ENCODE results near the gene MAPK1. TPM values are rescaled to one million over a fixed set of nuclear protein-coding genes. Genes with fewer than 3 reads are reported as not detected.
"Not testable (repeated sequence)": the region's sequence is repeated elsewhere in the genome, so short reads cannot be mapped to it uniquely, and the experiment has no call there.

MAPK1 gene
- total RNA-seq, 1 donor from 2014 or later, result 110 TPM

DNA sequence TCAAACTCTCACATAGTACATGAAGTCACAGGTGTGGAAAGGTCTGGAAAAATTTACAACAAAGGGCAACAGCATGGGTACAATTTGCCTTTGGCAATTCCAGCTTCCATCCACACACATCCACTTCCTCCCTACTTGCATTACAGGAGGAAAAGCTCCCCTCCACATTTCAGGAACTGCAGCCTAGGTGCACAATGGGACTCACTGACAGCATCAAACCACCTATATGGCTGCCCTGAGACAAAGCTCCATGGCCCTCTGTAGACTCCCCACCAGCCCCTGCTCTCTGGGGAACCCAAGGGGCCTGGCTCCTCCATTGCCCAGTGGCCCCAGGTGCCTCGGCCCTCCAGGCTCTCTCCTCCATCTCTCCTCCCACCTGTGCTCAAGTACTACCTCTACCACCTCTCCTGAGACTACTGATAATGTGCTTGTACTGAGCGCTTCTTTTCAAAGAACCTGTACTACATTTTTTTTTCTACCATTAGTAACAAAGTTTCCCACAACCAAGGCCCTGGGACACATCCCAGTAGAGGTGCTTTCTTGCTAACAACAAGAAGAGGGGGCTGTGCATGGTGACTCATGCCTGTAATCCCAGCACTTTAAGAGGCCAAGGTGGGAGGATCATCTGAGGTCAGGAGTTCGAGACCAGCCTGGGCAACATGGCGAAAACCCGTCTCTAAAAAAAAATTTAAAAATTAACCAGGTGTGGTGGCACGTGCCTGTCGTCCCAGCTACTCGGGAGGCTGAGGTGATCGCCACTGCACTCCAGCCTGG lies 136.7 kb downstream of the MAPK1 start:
- no peak for DNase-seq (ENCODE audit: low read depth)

DNA sequence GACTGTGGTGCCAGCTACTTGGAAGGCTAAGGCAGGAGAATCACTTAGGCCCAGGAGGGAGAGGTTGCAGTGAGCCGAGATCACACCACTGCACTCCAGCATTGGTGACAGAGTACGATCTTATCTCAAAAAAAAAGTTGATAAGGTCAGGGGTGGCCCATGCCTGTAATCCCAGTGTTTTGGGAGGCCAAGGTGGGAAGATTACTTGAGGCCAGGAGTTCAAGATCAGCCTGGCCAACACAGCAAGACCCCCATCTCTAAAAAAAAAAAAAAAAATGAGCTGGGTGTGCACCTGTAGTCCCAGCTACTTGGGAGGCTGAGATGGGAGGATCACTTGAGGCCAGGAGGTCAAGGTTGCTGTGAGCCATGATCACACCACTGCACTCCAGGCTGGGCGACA lies 138.3 kb downstream of the MAPK1 start:
- DNase-seq (ENCODE audit: low read depth), result not testable (repeated sequence)

- DNase-seq (ENCODE audit: low read depth), result no peak
Measured at GRCh38 chr22:21728270-21728669, 139.2 kb downstream of the MAPK1 start.

DNA sequence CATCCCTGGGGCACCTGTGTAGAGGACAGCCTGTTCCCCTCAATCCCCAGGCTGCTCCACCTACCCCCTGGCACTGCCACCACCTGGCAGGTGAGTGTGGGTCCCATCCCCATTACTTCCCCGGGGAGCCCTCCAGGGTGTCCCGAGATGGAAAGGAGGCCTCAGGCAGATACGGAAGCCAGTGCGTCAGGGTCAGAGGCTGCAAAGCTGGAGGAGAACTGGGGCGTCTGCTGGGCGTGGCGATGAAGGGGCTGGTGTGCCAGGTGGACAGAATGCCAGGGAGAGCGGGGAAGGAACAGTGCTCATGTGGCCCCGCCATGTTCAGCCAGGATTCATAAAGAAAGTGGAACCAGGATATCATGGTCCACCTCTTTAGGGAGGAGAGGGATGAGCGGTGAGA lies 139.7 kb downstream of the MAPK1 start:
- DNase-seq (ENCODE audit: low read depth), result no peak

- no peak for DNase-seq (ENCODE audit: low read depth)
Measured at GRCh38 chr22:21727159-21727558, 140.3 kb downstream of the MAPK1 start.

DNA sequence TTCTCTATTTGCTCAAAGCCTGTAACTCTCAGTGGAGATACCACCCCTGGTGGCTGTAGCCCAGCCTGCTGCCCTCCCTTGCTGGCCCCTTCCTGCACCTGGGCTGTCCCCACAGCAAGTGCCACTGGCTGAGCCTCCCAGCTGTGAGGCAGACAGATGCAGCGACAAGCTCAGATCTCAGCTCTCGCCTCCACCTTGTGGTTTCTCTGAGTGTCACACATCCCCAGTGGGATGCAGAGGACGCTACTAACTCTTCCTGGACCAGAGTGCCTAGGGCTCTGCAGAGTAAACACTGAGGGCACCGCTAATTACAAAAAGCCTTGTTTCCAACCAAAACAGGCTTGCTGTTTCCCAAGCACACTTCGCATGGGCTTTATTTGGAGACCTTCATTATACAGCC lies 140.8 kb downstream of the MAPK1 start:
- no peak for DNase-seq (ENCODE audit: low read depth)

- no peak for DNase-seq (ENCODE audit: low read depth)
Measured at GRCh38 chr22:21725956-21726649, 141.3 kb downstream of the MAPK1 start.

DNA sequence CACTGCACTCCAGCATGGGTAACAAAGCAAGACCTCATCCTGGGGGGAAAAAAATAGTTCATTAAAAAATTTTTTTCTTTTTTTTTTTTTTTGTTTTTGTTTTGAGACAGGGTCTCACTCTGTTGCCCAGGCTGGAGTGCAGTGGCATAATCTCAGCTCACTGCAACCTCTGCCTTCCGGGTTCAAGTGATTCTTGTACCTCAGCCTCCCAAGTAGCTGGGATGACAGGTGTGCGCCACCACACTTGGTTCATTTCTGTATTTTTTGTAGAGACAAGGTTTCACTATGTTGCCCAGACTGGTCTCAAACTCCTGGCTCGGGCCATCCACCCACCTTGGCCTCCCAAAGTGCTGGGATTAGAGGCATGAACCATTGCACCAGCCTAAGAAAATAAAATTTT lies 142.9 kb downstream of the MAPK1 start:
- not testable (repeated sequence) for DNase-seq (ENCODE audit: low read depth)

- not testable (repeated sequence) for DNase-seq (ENCODE audit: low read depth)
Measured at GRCh38 chr22:21721195-21721852, 146.1 kb downstream of the MAPK1 start.

DNA sequence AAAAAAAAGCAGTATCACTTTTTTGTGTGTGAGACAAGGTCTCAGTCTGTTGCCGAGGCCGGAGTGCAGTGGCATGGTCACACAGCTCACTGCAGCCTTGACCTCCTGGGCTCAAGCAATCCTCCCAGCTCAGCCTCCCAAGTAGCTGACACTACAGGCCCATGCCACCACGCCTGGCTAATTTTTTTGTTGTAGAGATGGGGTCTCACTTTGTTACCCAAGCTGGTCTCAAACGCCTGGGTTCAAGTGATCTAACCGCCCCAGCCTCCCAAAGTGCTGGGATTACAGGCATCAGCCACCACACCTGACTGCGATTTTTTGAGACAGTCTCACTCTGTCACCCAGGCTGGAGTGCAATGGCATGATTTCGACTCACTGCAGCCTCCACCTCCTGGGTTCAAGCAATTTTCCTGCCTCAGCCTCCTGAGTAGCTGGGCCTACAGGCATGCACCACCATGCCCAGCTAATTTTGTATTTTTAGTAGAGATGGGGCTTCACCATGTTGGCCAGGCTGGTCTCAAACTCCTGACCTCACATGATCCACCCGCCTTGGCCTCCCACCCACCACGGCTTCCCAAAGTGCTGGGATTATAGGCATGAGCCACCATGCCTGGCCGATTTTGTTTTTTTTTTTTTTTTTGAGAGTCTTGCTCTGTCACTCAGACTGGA lies 147.1 kb downstream of the MAPK1 start:
- DNase-seq (ENCODE audit: low read depth), result not testable (repeated sequence)

GRCh38 chr22:21719024-21719423 lies 148.4 kb downstream of the MAPK1 start:
- DNase-seq (ENCODE audit: low read depth), result no peak

DNA sequence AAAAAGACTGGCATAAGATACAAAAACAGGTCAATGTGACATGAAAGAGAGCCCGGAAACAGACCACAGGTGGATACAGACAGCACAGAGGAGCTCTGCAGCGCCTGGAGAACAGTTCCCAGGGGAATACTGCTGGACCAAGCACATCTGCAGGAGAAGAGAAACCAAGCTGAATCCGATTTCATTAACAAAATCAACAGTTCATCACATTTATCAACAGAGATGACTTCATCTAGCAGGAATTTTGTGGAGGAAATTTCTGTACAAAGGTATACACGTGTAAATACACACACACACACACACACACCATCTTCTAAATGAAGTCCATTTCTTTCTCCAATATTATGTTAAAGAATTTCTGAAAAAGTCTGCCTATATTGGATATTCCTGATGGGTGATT lies 148.9 kb downstream of the MAPK1 start:
- no peak for DNase-seq (ENCODE audit: low read depth)

- DNase-seq (ENCODE audit: low read depth), result not testable (repeated sequence)
Measured at GRCh38 chr22:21716395-21717122, 150.9 kb downstream of the MAPK1 start.

- no peak for DNase-seq (ENCODE audit: low read depth)
Measured at GRCh38 chr22:21714786-21715185, 152.7 kb downstream of the MAPK1 start.

- no peak for DNase-seq (ENCODE audit: low read depth)
Measured at GRCh38 chr22:21714059-21714770, 153.2 kb downstream of the MAPK1 start.

DNA sequence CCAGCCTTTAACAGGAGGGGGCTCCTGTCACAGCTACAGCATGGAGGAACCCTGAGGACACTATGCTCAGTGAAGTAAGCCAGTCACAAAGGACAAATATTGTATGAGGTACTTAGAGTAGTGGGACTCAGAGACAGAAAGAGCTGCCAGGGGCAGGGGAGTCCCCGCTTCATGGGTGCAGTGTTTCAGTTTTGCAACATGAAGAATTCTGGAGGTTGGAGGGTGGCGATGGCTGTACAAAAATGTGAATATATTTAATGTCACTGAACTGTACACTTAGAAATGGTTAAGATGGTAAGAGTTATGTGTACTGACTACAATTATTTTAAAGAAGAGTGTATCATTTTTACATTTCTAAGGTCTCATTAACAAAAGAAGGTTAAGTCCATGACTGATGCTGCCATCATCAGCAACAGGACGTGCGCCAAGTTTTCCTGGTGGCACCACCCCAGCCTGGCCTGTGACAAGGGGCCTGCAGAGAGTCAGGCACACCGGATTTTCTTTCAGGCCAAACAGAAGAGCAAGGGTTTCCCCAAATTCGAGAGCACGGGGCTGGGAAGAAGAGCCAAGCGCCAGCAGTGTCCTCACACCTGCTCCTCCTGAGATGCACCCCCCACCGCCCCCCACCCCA lies 153.9 kb downstream of the MAPK1 start:
- no peak for DNase-seq (ENCODE audit: low read depth)

GRCh38 chr22:21712751-21713427 lies 154.6 kb downstream of the MAPK1 start:
- DNase-seq (ENCODE audit: low read depth), result peak; percentile 87

DNA sequence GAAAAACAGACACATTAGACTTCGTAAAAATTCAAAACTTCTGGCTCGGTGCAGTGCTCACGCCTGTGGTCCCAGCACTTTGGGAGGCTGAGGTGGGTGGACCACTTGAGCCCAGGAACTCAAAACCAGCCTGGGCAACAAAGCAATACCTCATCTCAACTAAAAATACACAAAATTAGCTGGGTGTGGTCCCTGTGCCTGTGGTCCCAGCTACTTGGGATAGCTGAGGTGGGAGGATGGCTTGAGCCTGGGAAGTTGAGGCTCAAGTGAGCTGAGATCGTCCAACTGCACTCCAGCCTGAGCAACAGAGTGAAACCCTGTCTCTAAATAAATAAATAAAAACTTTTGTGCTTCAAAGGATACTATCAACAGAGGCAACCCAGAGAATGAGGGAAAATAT lies 155.6 kb downstream of the MAPK1 start:
- DNase-seq (ENCODE audit: low read depth), result peak; percentile 82

DNA sequence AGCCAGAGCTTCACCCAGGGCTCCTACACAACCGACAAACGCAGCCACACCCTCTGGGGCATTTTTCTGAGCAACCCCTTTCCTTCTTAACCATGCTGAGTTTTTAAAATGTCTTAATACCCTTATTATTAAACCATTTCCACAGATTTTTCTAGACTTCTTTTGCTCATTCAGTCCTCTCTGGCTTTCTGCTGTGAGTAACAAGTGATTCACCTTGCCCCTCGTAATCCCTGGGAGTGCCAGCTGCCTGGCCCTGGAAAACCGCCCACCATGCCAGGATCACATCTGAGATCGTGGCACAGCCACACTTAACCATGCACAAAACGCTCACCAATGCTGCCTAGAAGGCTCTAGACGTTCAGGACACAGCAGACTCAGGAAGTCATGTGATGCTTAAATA lies 157.3 kb downstream of the MAPK1 start:
- peak; percentile 73 for DNase-seq (ENCODE audit: low read depth)
